HL-60 (cell line): ENCODE data around the gene FPGT.

Experiments
- DNase-seq, 2 experiments: peaks; one replicate each; pipeline ENCODE4 v3.0.0-alpha.2; 2010 to 2020; ENCODE audit warnings: low read depth in 1 of 2, low spot score in 1 of 2
- H3K27ac ChIP-seq: fragments of 250-450 bp; sonication (Bioruptor Pico); replicated peaks from 2 replicates; pipeline ENCODE4 v1.5.1; 2020; ENCODE audit warnings: mild to moderate bottlenecking, moderate library complexity
- H3K27me3 ChIP-seq: fragments of 250-450 bp; sonication (Bioruptor Pico); 2 replicates; pipeline ENCODE4 v1.5.1; 2021; ENCODE audit warnings: mild to moderate bottlenecking, moderate library complexity; ENCODE audit not compliant: insufficient read depth, poor library complexity, severe bottlenecking
- H3K4me3 ChIP-seq: replicated peaks from 2 replicates; pipeline ENCODE4 v1.5.1; 2011; ENCODE audit warnings: mild to moderate bottlenecking, control low read depth, low read length; ENCODE audit not compliant: insufficient read depth
- CTCF ChIP-seq: IDR thresholded peaks from one replicate; pipeline ENCODE4 v1.5.1; 2011; ENCODE audit warnings: low read length, control low read depth, inconsistent platforms; ENCODE audit not compliant: insufficient read depth
- GABPA ChIP-seq: IDR thresholded peaks from 2 replicates; pipeline ENCODE4 v1.6.1; 2012; ENCODE audit warnings: low read depth
- POLR2AphosphoS5 ChIP-seq: IDR thresholded peaks from 2 replicates; pipeline ENCODE4 v1.6.1; 2012; ENCODE audit warnings: low read depth
- REST ChIP-seq: IDR thresholded peaks from 2 replicates; pipeline ENCODE4 v1.6.1; 2012; ENCODE audit warnings: low read depth; ENCODE audit not compliant: insufficient replicate concordance
- SPI1 ChIP-seq: IDR thresholded peaks from 2 replicates; pipeline ENCODE4 v1.6.1; 2012; ENCODE audit warnings: low read depth, mild to moderate bottlenecking, borderline replicate concordance

FPGT gene

GRCh38 chr1:74195339-74195738 lies 2.7 kb upstream of the FPGT start:
- peak overlapping the region; percentile 40; the same call in 1 of the 2 replicates for H3K27ac ChIP-seq
- TF ChIP-seq REST (no peak), POLR2AphosphoS5 (no peak), GABPA (no peak), SPI1 (no peak), CTCF (no peak)
- no peaks in the 10 kb centered on the region for H3K27me3 ChIP-seq
- no peak for DNase-seq
- no peak overlapping the region for H3K4me3 ChIP-seq

- H3K4me3 ChIP-seq = peak overlapping the region; percentile 61
- no peak for DNase-seq
- TF ChIP-seq SPI1 (no peak), POLR2AphosphoS5 (no peak), CTCF (no peak), GABPA (no peak), REST (no peak)
- H3K27ac ChIP-seq = peak overlapping the region; percentile 83
- no peaks in the 10 kb centered on the region for H3K27me3 ChIP-seq
These were observed 787 bp upstream of the FPGT start for GRCh38 chr1:74197255-74197654.

GRCh38 chr1:74199504-74199903 lies 1.5 kb downstream of the FPGT start:
- Histone ChIP-seq H3K27ac (peak overlapping the region; percentile 83), H3K4me3 (peak overlapping the region; percentile 61), H3K27me3 (no peaks in the 10 kb centered on the region)
- TF ChIP-seq GABPA (no peak), SPI1 (peak; percentile 65; the same call in 1 of the 2 replicates), REST (no peak)
- peak; percentile 55 for DNase-seq

- TF ChIP-seq GABPA (no peak), POLR2AphosphoS5 (no peak)
- no peak overlapping the region for H3K27ac ChIP-seq
- H3K4me3 ChIP-seq = no peak overlapping the region
- no peaks in the 10 kb centered on the region for H3K27me3 ChIP-seq
- no peak for DNase-seq
These were observed 7.2 kb downstream of the FPGT start for GRCh38 chr1:74205266-74205665.
